ENCODE data around the gene PARM1. TPM values are rescaled to one million over a fixed set of nuclear protein-coding genes. Genes with fewer than 3 reads are reported as not detected.

The PARM1 gene
- total and polyA plus RNA-seq, 12 donors, result 19.7 to 119 (median 71.6) TPM

DNA sequence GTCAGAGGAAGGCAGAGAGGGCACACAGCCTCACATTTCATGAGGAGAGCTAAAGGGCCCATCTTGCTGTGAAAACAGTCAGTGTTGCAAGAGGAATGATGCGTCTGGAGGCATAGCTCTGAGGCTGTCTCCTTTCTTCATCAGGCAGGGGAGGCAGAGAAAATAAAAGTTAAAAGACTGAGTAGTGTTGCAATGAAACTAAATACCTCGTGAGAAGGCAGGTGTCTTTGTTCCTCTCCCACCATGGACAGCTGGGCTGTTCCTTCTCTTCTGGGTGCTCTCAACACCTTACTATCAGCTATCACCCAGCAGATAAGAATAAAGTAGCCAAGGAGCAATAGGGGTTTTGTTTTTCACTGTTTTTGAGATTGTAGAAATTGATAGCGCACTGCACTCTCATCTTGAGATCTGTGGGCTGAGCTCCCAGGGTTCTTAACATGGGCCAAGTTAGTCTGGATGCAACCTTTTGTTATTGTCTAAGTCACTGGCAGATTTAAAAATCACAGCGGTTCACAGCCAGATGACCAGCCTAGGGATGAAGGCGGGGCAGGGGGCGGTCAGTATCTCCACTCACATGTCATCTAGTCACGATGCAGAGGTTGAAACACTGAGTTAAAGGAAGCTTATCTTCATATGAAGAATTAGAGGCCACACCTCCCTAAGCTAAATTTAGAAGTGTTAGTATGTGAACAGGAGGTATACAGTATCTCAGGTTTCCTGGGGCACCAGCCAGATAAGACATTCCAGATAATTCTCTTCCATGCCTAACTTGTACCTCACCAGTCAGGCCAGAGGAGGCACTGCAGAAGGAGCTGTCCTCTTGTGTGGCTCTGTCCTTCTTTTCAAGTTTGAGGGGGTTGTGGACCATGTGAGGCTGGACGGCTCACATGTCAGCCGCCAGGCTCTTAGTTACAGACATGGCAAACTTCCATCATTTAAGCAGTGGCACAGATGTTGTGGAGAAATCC is 36.9 kb downstream of the PARM1 start:
- TF ChIP-seq, protein P1, sequence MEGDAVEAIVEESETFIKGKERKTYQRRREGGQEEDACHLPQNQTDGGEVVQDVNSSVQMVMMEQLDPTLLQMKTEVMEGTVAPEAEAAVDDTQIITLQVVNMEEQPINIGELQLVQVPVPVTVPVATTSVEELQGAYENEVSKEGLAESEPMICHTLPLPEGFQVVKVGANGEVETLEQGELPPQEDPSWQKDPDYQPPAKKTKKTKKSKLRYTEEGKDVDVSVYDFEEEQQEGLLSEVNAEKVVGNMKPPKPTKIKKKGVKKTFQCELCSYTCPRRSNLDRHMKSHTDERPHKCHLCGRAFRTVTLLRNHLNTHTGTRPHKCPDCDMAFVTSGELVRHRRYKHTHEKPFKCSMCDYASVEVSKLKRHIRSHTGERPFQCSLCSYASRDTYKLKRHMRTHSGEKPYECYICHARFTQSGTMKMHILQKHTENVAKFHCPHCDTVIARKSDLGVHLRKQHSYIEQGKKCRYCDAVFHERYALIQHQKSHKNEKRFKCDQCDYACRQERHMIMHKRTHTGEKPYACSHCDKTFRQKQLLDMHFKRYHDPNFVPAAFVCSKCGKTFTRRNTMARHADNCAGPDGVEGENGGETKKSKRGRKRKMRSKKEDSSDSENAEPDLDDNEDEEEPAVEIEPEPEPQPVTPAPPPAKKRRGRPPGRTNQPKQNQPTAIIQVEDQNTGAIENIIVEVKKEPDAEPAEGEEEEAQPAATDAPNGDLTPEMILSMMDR (IDR thresholded peaks at IDR 0.05), result peak; percentile 8 to 58 (median 41)
- 20 to 38% methylated on average over 9 of the region's 9 CpGs for WGBS, 2 donors
- Histone ChIP-seq H3K27ac (peak overlapping the region; percentile 37 to 82 (median 66)), H3K27me3 (no peaks in the 10 kb centered on the region), H3K4me1 (peaks cover 0 to 60% (median 23%) of the 10 kb centered on the region in 9 donors), H3K9me3 (peaks cover 0 to 6% (median 0%) of the 10 kb centered on the region in 11 donors), H3K36me3 (no peaks in the 10 kb centered on the region), H3K4me3 (no peak overlapping the region)
- DNase-seq (peak; percentile 19 to 69), ATAC-seq (peak; percentile 82 to 95 (median 90))
- intact Hi-C loops (cut with DNase I), result loop anchor here in 1 of 10 donors (5.0 kb wide), 1 partner anchor 37 kb away; the partner anchor contains the start of gene PARM1

DNA sequence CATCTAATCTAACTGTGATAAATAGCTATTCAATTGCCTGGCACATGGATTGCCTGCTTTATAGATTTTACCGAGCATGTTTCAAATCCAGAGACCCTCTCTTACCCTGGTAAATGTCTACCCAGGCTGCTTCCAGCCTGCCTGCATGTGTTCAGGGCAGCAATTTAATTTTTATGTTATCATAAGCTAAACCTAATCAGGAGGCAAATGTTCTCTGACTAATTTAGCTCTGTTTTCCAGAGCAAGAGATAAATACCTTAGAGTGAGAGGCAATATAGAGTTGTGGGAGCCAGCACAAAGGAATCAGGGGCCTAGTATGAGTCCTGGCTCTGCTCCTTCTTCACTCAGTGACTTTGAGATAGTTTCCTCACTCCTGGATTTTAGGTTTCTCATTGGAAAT is 37.7 kb downstream of the PARM1 start:
- H3K27me3 ChIP-seq, result no peaks in the 10 kb centered on the region
- H3K4me1 ChIP-seq, result peaks cover 0 to 60% (median 24%) of the 10 kb centered on the region in 9 donors
- peaks cover 0 to 7% (median 0%) of the 10 kb centered on the region in 11 donors for H3K9me3 ChIP-seq
- TF ChIP-seq, protein P1 (IDR thresholded peaks at IDR 0.05), result no peak
- 43 to 53% methylated on average over 1 of the region's 1 CpG for WGBS, 2 donors
- H3K27ac ChIP-seq, result peak overlapping the region; percentile 28 to 82 (median 66)
- no peak overlapping the region for H3K4me3 ChIP-seq
- intact Hi-C loops (cut with DNase I), result loop anchor here in 1 of 10 donors (5.0 kb wide), 1 partner anchor 38 kb away; the partner anchor contains the start of gene PARM1
- peak in 4 of 8 donors; percentile 26 to 51 (median 48) for ATAC-seq
- no peak for DNase-seq
- no peaks in the 10 kb centered on the region for H3K36me3 ChIP-seq

DNA sequence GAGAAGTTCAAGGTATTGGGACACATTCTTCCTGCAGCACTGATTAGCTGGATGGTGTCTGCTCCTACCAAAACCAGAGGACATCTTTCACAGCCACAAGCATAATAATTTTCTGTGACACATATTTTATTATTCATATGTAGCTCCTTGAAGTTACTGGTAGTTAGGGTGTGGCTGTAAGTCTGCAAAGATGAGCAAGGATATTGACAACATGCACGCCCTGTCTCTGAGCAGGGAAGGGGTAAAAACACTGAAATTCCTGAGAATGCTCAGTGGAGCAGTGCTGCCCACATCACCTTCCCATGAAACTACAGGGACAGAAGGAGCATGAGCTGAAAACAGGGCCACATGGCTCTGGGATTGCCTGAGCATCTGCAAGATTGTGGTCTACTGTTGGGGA is 38.9 kb downstream of the PARM1 start:
- no peaks in the 10 kb centered on the region for H3K36me3 ChIP-seq
- ATAC-seq (no peak), DNase-seq (no peak)
- TF ChIP-seq, protein P1 (IDR thresholded peaks at IDR 0.05), result no peak
- peak overlapping the region in 1 of 10 donors; percentile 82 for H3K27ac ChIP-seq
- H3K27me3 ChIP-seq, result no peaks in the 10 kb centered on the region
- H3K9me3 ChIP-seq, result peaks cover 0 to 7% (median 0%) of the 10 kb centered on the region in 11 donors
- peaks cover 0 to 67% (median 29%) of the 10 kb centered on the region in 9 donors for H3K4me1 ChIP-seq
- 78 to 96% methylated on average over 1 of the region's 1 CpG for WGBS, 2 donors
- no peak overlapping the region for H3K4me3 ChIP-seq
- intact Hi-C loops (cut with DNase I), result loop anchor here in 1 of 10 donors (5.0 kb wide), 1 partner anchor 40 kb away; the partner anchor contains the start of gene PARM1

DNA sequence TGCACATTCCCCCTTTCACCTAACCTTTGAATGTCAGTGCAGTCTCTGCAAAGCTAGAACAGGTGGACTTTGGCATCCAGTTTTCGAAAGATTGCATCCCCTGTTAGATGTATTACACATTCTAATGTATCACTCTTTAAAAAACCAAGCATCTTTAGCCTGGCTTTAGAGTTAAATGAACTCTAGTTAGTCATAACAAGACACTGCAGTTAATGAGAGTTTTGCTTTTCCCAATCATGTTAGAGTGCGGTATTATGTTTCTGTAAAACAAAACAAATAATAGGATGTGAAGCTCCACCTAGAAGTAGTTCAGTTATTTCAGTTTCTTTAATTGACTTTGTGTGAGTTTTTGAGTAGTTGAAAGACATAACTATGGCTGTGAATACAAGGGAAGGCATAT is 42.2 kb downstream of the PARM1 start:
- Histone ChIP-seq H3K27me3 (no peaks in the 10 kb centered on the region), H3K27ac (no peak overlapping the region), H3K36me3 (no peaks in the 10 kb centered on the region), H3K9me3 (peaks cover 0 to 30% (median 0%) of the 10 kb centered on the region in 11 donors), H3K4me1 (peaks cover 0 to 39% (median 16%) of the 10 kb centered on the region in 9 donors), H3K4me3 (no peak overlapping the region)
- 83 to 90% methylated on average over 2 of the region's 2 CpGs for WGBS, 2 donors
- TF ChIP-seq, protein P1 (IDR thresholded peaks at IDR 0.05), result no peak
- ATAC-seq, result no peak
- no peak for DNase-seq
- intact Hi-C loops (cut with DNase I), result no loop called here
